ENCODE measurements around the gene ZBTB7A. TPM values are rescaled to one million over a fixed set of nuclear protein-coding genes. Genes with fewer than 3 reads are reported as not detected.
"Not testable (repeated sequence)": the region's sequence is repeated elsewhere in the genome, so short reads cannot be mapped to it uniquely, and the experiment has no call there.

ZBTB7A gene
- total RNA-seq, 1 experiment from 2014 or later: 18.3 TPM

GRCh38 chr19:3998667-3999412 is 67.9 kb downstream of the ZBTB7A start:
- not testable (repeated sequence) for DNase-seq; H3K4me3 ChIP-seq (ENCODE audit: insufficient read depth, low read depth, low read length); H3K27me3 ChIP-seq (ENCODE audit: control insufficient read depth, insufficient read depth, low read length); H3K36me3 ChIP-seq (replicated peaks; ENCODE audit: control insufficient read depth, insufficient read depth, low read length)

- Histone ChIP-seq H3K4me3 (ENCODE audit: insufficient read depth, low read depth, low read length) (no peak overlapping the region), H3K27me3 (ENCODE audit: control insufficient read depth, insufficient read depth, low read length) (no peaks in the 10 kb centered on the region), H3K36me3 (replicated peaks; ENCODE audit: control insufficient read depth, insufficient read depth, low read length) (no peaks in the 10 kb centered on the region)
- no peak for DNase-seq
These were observed 71.1 kb downstream of the ZBTB7A start for GRCh38 chr19:3995607-3996006.

Other genes starting within 250 kb of the ZBTB7A start
- gene ZFR2, start 197.9 kb downstream of the ZBTB7A start, total RNA-seq (2014; rRNA removed; shearing (Covaris generic)): 21.5 and 36.1 TPM in 2 replicates
- gene ATCAY, start 186.2 kb downstream of the ZBTB7A start, total RNA-seq (2014; rRNA removed; shearing (Covaris generic)): 10.2 and 17.9 TPM in 2 replicates
- gene NMRK2, start 133.8 kb downstream of the ZBTB7A start, total RNA-seq (2014; rRNA removed; shearing (Covaris generic)): 59.4 and 60.1 TPM in 2 replicates
- 124 and 131 TPM in 2 replicates for gene DAPK3, start 95.8 kb downstream of the ZBTB7A start, total RNA-seq (2014; rRNA removed; shearing (Covaris generic))
- gene EEF2, start 81.4 kb downstream of the ZBTB7A start, total RNA-seq (2014; rRNA removed; shearing (Covaris generic)): 2,968 and 3,290 TPM in 2 replicates
- 47.9 and 54.4 TPM in 2 replicates for gene PIAS4, start 59.2 kb downstream of the ZBTB7A start, total RNA-seq (2014; rRNA removed; shearing (Covaris generic))
- 221 and 226 TPM in 2 replicates for gene MAP2K2, start 57.2 kb upstream of the ZBTB7A start, total RNA-seq (2014; rRNA removed; shearing (Covaris generic))
- gene CREB3L3, start 86.7 kb upstream of the ZBTB7A start, total RNA-seq (2014; rRNA removed; shearing (Covaris generic)): not detected in 2 replicates
- gene SIRT6, start 115.7 kb upstream of the ZBTB7A start, total RNA-seq (2014; rRNA removed; shearing (Covaris generic)): 23.3 and 25.1 TPM in 2 replicates
- 1.0 and 1.2 TPM in 2 replicates for gene ANKRD24, start 115.8 kb upstream of the ZBTB7A start, total RNA-seq (2014; rRNA removed; shearing (Covaris generic))
- 0.10 and 0.67 TPM in 2 replicates for gene EBI3, start 162.6 kb upstream of the ZBTB7A start, total RNA-seq (2014; rRNA removed; shearing (Covaris generic))
- 31.0 and 32.7 TPM in 2 replicates for gene YJU2, start 180.2 kb upstream of the ZBTB7A start, total RNA-seq (2014; rRNA removed; shearing (Covaris generic))
- gene SHD, start 212.4 kb upstream of the ZBTB7A start, total RNA-seq (2014; rRNA removed; shearing (Covaris generic)): 1.3 and 1.5 TPM in 2 replicates
- gene TMIGD2, start 235.5 kb upstream of the ZBTB7A start, total RNA-seq (2014; rRNA removed; shearing (Covaris generic)): 0.45 and 0.78 TPM in 2 replicates
- gene FSD1, start 237.7 kb upstream of the ZBTB7A start, total RNA-seq (2014; rRNA removed; shearing (Covaris generic)): 29.8 and 34.1 TPM in 2 replicates

Data from H7 (cell line).